Measurements from ENCODE around the gene USPL1.

USPL1 gene

GRCh38 chr13:30698488-30699005 is 80.8 kb downstream of the USPL1 start:
- DNase-seq = no peak

- no peak for DNase-seq
Observed at GRCh38 chr13:30700364-30700763, 82.6 kb downstream of the USPL1 start.

GRCh38 chr13:30702006-30702405 is 84.3 kb downstream of the USPL1 start:
- DNase-seq = no peak

GRCh38 chr13:30704596-30704995 is 86.9 kb downstream of the USPL1 start:
- DNase-seq = no peak

GRCh38 chr13:30705680-30706079 is 88.0 kb downstream of the USPL1 start:
- DNase-seq = no peak

GRCh38 chr13:30708541-30708940 is 90.8 kb downstream of the USPL1 start:
- no peak for DNase-seq

Data from NCI-H146 (cell line).